Measurements from ENCODE around the gene ATP5IF1. TPM values are rescaled to one million over a fixed set of nuclear protein-coding genes. Genes with fewer than 3 reads are reported as not detected.

ATP5IF1 gene
- total and polyA plus RNA-seq, 2 of the 13 experiments (the other 11 are each of a cell fraction or from before 2014, with no cell fraction given): 97.7 to 131 TPM

DNA sequence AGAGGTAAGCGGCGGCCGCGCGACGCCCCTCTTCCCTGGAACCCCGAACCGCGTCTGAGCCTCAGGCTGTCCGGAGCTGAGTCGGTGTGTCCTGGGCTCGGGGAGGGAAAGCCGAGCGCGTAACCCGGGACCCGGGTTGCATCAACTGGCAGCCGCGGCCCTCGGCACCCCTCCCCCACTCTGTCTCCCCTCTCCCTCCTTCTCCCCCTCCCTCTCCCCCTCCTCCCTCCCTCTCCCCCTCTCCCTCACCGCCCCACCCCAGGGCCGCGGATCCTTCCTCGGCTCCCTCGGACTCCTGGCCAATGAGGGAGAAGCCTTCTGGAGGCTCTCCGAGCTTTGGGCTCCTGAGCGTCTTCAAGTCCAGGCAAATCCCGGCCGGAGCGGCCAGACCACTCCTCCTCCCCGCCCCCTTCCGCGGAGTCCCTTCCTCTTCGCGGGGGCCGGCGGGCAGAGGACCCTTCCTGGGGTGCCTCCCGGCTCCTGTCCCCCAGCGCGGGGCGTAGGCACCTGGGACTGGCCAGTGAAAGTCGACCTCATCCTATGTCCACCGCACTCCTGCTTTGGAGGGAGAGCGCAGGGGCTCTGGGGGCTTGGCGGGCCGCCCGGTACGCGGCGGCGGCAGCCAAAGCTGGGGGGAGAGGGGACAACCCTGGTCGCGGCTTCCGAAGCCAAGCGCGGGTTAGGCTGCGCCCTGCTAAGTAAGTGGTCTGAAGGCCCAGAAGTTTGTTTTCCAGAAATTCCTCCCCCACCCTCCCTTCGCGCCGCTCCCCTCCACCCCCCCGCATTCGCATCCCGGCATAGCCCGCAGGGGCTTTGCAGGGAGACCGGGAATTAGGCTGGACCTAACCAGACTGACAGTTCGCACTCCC, 24.2 kb downstream of the ATP5IF1 start (continued):
- TF ChIP-seq, protein P1, sequence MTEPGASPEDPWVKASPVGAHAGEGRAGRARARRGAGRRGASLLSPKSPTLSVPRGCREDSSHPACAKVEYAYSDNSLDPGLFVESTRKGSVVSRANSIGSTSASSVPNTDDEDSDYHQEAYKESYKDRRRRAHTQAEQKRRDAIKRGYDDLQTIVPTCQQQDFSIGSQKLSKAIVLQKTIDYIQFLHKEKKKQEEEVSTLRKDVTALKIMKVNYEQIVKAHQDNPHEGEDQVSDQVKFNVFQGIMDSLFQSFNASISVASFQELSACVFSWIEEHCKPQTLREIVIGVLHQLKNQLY (CRISPR knock-in tag; IDR thresholded peaks at IDR 0.05): no peak
- TF ChIP-seq HNRNPK (IDR thresholded peaks at IDR 0.05; ENCODE audit: low read depth, low read length, poor library complexity, severe bottlenecking) (peak; percentile 100), SALL1 (CRISPR knock-in tag; IDR thresholded peaks at IDR 0.05) (peak; percentile 17; the same call in 1 of the 2 replicates), AHR (CRISPR knock-in tag; IDR thresholded peaks at IDR 0.05) (no peak), ZNF253 (CRISPR knock-in tag; IDR thresholded peaks at IDR 0.05; ENCODE audit: borderline replicate concordance) (no peak), TEAD2 (CRISPR knock-in tag; IDR thresholded peaks at IDR 0.05) (no peak)
- TF ChIP-seq, protein P2, sequence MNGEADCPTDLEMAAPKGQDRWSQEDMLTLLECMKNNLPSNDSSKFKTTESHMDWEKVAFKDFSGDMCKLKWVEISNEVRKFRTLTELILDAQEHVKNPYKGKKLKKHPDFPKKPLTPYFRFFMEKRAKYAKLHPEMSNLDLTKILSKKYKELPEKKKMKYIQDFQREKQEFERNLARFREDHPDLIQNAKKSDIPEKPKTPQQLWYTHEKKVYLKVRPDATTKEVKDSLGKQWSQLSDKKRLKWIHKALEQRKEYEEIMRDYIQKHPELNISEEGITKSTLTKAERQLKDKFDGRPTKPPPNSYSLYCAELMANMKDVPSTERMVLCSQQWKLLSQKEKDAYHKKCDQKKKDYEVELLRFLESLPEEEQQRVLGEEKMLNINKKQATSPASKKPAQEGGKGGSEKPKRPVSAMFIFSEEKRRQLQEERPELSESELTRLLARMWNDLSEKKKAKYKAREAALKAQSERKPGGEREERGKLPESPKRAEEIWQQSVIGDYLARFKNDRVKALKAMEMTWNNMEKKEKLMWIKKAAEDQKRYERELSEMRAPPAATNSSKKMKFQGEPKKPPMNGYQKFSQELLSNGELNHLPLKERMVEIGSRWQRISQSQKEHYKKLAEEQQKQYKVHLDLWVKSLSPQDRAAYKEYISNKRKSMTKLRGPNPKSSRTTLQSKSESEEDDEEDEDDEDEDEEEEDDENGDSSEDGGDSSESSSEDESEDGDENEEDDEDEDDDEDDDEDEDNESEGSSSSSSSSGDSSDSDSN (CRISPR knock-in tag; IDR thresholded peaks at IDR 0.05): 0 out of 2 replicates have a peak, but pooled peaks have one; percentile 61
- TF ChIP-seq, protein P3, sequence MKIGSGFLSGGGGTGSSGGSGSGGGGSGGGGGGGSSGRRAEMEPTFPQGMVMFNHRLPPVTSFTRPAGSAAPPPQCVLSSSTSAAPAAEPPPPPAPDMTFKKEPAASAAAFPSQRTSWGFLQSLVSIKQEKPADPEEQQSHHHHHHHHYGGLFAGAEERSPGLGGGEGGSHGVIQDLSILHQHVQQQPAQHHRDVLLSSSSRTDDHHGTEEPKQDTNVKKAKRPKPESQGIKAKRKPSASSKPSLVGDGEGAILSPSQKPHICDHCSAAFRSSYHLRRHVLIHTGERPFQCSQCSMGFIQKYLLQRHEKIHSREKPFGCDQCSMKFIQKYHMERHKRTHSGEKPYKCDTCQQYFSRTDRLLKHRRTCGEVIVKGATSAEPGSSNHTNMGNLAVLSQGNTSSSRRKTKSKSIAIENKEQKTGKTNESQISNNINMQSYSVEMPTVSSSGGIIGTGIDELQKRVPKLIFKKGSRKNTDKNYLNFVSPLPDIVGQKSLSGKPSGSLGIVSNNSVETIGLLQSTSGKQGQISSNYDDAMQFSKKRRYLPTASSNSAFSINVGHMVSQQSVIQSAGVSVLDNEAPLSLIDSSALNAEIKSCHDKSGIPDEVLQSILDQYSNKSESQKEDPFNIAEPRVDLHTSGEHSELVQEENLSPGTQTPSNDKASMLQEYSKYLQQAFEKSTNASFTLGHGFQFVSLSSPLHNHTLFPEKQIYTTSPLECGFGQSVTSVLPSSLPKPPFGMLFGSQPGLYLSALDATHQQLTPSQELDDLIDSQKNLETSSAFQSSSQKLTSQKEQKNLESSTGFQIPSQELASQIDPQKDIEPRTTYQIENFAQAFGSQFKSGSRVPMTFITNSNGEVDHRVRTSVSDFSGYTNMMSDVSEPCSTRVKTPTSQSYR (CRISPR knock-in tag; IDR thresholded peaks at IDR 0.05; ENCODE audit: borderline replicate concordance): peak; percentile 78; the same call in 1 of the 2 replicates
- TF ChIP-seq, protein P4, sequence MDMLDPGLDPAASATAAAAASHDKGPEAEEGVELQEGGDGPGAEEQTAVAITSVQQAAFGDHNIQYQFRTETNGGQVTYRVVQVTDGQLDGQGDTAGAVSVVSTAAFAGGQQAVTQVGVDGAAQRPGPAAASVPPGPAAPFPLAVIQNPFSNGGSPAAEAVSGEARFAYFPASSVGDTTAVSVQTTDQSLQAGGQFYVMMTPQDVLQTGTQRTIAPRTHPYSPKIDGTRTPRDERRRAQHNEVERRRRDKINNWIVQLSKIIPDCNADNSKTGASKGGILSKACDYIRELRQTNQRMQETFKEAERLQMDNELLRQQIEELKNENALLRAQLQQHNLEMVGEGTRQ (IDR thresholded peaks at IDR 0.05; ENCODE audit: low read depth, low read length): no peak
- TF ChIP-seq, protein P4 (CRISPR knock-in tag; IDR thresholded peaks at IDR 0.05; ENCODE audit: borderline replicate concordance): no peak
- TF ChIP-seq, protein P5, sequence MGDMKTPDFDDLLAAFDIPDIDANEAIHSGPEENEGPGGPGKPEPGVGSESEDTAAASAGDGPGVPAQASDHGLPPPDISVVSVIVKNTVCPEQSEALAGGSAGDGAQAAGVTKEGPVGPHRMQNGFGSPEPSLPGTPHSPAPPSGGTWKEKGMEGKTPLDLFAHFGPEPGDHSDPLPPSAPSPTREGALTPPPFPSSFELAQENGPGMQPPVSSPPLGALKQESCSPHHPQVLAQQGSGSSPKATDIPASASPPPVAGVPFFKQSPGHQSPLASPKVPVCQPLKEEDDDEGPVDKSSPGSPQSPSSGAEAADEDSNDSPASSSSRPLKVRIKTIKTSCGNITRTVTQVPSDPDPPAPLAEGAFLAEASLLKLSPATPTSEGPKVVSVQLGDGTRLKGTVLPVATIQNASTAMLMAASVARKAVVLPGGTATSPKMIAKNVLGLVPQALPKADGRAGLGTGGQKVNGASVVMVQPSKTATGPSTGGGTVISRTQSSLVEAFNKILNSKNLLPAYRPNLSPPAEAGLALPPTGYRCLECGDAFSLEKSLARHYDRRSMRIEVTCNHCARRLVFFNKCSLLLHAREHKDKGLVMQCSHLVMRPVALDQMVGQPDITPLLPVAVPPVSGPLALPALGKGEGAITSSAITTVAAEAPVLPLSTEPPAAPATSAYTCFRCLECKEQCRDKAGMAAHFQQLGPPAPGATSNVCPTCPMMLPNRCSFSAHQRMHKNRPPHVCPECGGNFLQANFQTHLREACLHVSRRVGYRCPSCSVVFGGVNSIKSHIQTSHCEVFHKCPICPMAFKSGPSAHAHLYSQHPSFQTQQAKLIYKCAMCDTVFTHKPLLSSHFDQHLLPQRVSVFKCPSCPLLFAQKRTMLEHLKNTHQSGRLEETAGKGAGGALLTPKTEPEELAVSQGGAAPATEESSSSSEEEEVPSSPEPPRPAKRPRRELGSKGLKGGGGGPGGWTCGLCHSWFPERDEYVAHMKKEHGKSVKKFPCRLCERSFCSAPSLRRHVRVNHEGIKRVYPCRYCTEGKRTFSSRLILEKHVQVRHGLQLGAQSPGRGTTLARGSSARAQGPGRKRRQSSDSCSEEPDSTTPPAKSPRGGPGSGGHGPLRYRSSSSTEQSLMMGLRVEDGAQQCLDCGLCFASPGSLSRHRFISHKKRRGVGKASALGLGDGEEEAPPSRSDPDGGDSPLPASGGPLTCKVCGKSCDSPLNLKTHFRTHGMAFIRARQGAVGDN (CRISPR knock-in tag; IDR thresholded peaks at IDR 0.05): peak; percentile 24
- TF ChIP-seq, protein P6, sequence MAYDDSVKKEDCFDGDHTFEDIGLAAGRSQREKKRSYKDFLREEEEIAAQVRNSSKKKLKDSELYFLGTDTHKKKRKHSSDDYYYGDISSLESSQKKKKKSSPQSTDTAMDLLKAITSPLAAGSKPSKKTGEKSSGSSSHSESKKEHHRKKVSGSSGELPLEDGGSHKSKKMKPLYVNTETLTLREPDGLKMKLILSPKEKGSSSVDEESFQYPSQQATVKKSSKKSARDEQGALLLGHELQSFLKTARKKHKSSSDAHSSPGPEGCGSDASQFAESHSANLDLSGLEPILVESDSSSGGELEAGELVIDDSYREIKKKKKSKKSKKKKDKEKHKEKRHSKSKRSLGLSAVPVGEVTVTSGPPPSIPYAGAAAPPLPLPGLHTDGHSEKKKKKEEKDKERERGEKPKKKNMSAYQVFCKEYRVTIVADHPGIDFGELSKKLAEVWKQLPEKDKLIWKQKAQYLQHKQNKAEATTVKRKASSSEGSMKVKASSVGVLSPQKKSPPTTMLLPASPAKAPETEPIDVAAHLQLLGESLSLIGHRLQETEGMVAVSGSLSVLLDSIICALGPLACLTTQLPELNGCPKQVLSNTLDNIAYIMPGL (CRISPR knock-in tag; IDR thresholded peaks at IDR 0.05; ENCODE audit: borderline replicate concordance in 1 of 2, low read depth in 1 of 2): 0 out of 4 replicates have a peak, but pooled peaks of 1 of the 2 experiments have one; percentile 1

Data from HepG2 (cell line).